Tibial nerve (tissue), 4 donors: Measurements from ENCODE around the gene PKNOX2. TPM values are rescaled to one million over a fixed set of nuclear protein-coding genes. Genes with fewer than 3 reads are reported as not detected.
A peak's percentile ranks its signal among the peaks of the same experiment; 100 is the strongest.

Source experiments
- DNase-seq, 2 donors: peaks; one replicate each; pipeline ENCODE4 v3.0.0-alpha.2; 2019; ENCODE audit warnings: low spot score in 2 of 2
- H3K27ac ChIP-seq, 4 donors: fragments of 200-600 bp; sonication (generic) in 3 of 4; one replicate each; pipeline ENCODE4 v1.5.1; 2017 to 2019; ENCODE audit warnings: mild to moderate bottlenecking in 1 of 4
- H3K27me3 ChIP-seq, 2 donors: fragments of 200-600 bp; sonication (generic) in 1 of 2; one replicate each; pipeline versions ENCODE4 v1.5.1 to v1.6.0; 2017 to 2019
- H3K36me3 ChIP-seq, 3 donors: fragments of 200-600 bp; sonication (generic); one replicate each; pipeline ENCODE4 v1.5.1; 2018 to 2019
- H3K4me1 ChIP-seq, 4 donors: fragments of 200-600 bp; sonication (generic) in 3 of 4; one replicate each; pipeline ENCODE4 v1.5.1; 2017 to 2019
- H3K4me3 ChIP-seq, 4 donors: fragments of 200-600 bp; sonication (generic) in 3 of 4; one replicate each; pipeline ENCODE4 v1.5.1; 2017 to 2019; ENCODE audit warnings: mild to moderate bottlenecking in 1 of 4, moderate library complexity in 1 of 4
- H3K9me3 ChIP-seq, 4 donors: fragments of 200-600 bp; sonication (generic) in 3 of 4; one replicate each; pipeline ENCODE4 v1.5.1; 2017 to 2019
- CTCF ChIP-seq, 5 experiments: fragments of 200-600 bp in 3 of 5; fragments of 450-650 bp in 2 of 5; sonication (generic) in 3 of 5; IDR thresholded peaks; one replicate each; pipeline ENCODE4 v1.5.1; 2016 to 2019; ENCODE audit warnings: antibody characterized with exemption in 5 of 5, mild to moderate bottlenecking in 3 of 5, moderate library complexity in 2 of 5
- EP300 ChIP-seq, 2 donors: sonication (generic); formaldehyde crosslinking; IDR thresholded peaks; one replicate each; pipeline ENCODE4 v1.6.1; 2017; ENCODE audit warnings: antibody characterized with exemption in 2 of 2, mild to moderate bottlenecking in 1 of 2
- POLR2A ChIP-seq, 2 donors: fragments of 450-650 bp; IDR thresholded peaks; one replicate each; pipeline ENCODE4 v1.6.1; 2017; ENCODE audit warnings: antibody characterized with exemption in 2 of 2, mild to moderate bottlenecking in 2 of 2, moderate library complexity in 2 of 2
- WGBS, 2 donors: methylation state at CpG; one replicate each; pipeline ENCODE4 v1.1.5; 2018; 5-methylcytosine and 5-hydroxymethylcytosine counted together
- total RNA-seq, 4 donors: library from RNA; depleted of rRNA; stranded (reverse); fragments of >200 nt; gene quantifications; one replicate each; pipeline ENCODE4 v1.1.0, GENCODE V29; 2016

Gene PKNOX2
- total RNA-seq, 4 donors from 2014 or later, result 5.7 to 7.2 (median 6.4) TPM

GRCh38 chr11:125210066-125210465 is 45.5 kb downstream of the PKNOX2 start:
- TF ChIP-seq CTCF (IDR thresholded peaks at IDR 0.05) (no peak), POLR2A (IDR thresholded peaks at IDR 0.05) (no peak), EP300 (IDR thresholded peaks at IDR 0.05) (no peak)
- H3K36me3 ChIP-seq, result no peaks in the 10 kb centered on the region
- no peak for DNase-seq
- H3K27me3 ChIP-seq, result no peaks in the 10 kb centered on the region
- peaks cover 0 to 30% (median 12%) of the 10 kb centered on the region in 4 donors for H3K4me1 ChIP-seq
- 59 to 78% methylated on average over 3 of the region's 3 CpGs for WGBS, 2 donors
- H3K9me3 ChIP-seq, result no peaks in the 10 kb centered on the region
- H3K27ac ChIP-seq, result no peak overlapping the region
- H3K4me3 ChIP-seq, result no peak overlapping the region

- Histone ChIP-seq H3K27me3 (no peaks in the 10 kb centered on the region), H3K36me3 (no peaks in the 10 kb centered on the region), H3K4me1 (peaks cover 0 to 43% (median 22%) of the 10 kb centered on the region in 4 donors), H3K4me3 (no peak overlapping the region), H3K27ac (no peak overlapping the region), H3K9me3 (no peaks in the 10 kb centered on the region)
- WGBS, 2 donors, result 59 to 64% methylated on average over 5 of the region's 5 CpGs
- no peak for TF ChIP-seq CTCF (IDR thresholded peaks at IDR 0.05)
- no peak for TF ChIP-seq POLR2A (IDR thresholded peaks at IDR 0.05)
- no peak for TF ChIP-seq EP300 (IDR thresholded peaks at IDR 0.05)
- no peak for DNase-seq
Measured at GRCh38 chr11:125211191-125211947, 46.8 kb downstream of the PKNOX2 start.

- no peaks in the 10 kb centered on the region for H3K9me3 ChIP-seq
- H3K27me3 ChIP-seq, result no peaks in the 10 kb centered on the region
- no peak overlapping the region for H3K4me3 ChIP-seq
- H3K4me1 ChIP-seq, result peaks cover 0 to 49% (median 22%) of the 10 kb centered on the region in 4 donors
- TF ChIP-seq CTCF (IDR thresholded peaks at IDR 0.05), result no peak
- TF ChIP-seq POLR2A (IDR thresholded peaks at IDR 0.05), result no peak
- WGBS, 2 donors, result 81 to 83% methylated on average over 4 of the region's 4 CpGs
- no peak overlapping the region for H3K27ac ChIP-seq
- no peaks in the 10 kb centered on the region for H3K36me3 ChIP-seq
- no peak for DNase-seq
Measured at GRCh38 chr11:125211948-125212340, 47.4 kb downstream of the PKNOX2 start.

GRCh38 chr11:125214601-125215565 is 50.3 kb downstream of the PKNOX2 start:
- Histone ChIP-seq H3K27me3 (no peaks in the 10 kb centered on the region), H3K4me3 (no peak overlapping the region), H3K27ac (peak overlapping the region in 3 of 4 donors; percentile 29 to 68 (median 61)), H3K4me1 (peaks cover 0 to 51% (median 22%) of the 10 kb centered on the region in 4 donors), H3K36me3 (no peaks in the 10 kb centered on the region), H3K9me3 (no peaks in the 10 kb centered on the region)
- DNase-seq, result no peak
- TF ChIP-seq CTCF (IDR thresholded peaks at IDR 0.05), result no peak
- TF ChIP-seq POLR2A (IDR thresholded peaks at IDR 0.05), result no peak
- TF ChIP-seq EP300 (IDR thresholded peaks at IDR 0.05), result no peak
- WGBS, 2 donors, result 33 to 36% methylated on average over 18 of the region's 18 CpGs
